Stimulated activated CD4-positive, alpha-beta T cell treated with anti-CD3 and anti-CD28 coated beads, TNF-alpha, amount 100 ng/mL, for 24 hours (primary cell): ENCODE measurements around the gene PHACTR1.

Source experiments
- DNase-seq, 3 experiments: peaks; one replicate each; pipeline ENCODE4 v3.0.0-alpha.2; 2020; ENCODE audit warnings: low read depth in 3 of 3

PHACTR1 gene

GRCh38 chr6:13189710-13190109, 473.1 kb downstream of the PHACTR1 start:
- DNase-seq = no peak

- no peak for DNase-seq
Measured at GRCh38 chr6:13190376-13190775, 473.8 kb downstream of the PHACTR1 start.

GRCh38 chr6:13191461-13191860, 474.9 kb downstream of the PHACTR1 start:
- no peak for DNase-seq

GRCh38 chr6:13194852-13195251, 478.3 kb downstream of the PHACTR1 start:
- DNase-seq = no peak

- no peak for DNase-seq
Measured at GRCh38 chr6:13195803-13196202, 479.2 kb downstream of the PHACTR1 start.

GRCh38 chr6:13198168-13198567, 481.6 kb downstream of the PHACTR1 start:
- no peak for DNase-seq

- no peak for DNase-seq
Measured at GRCh38 chr6:13201336-13201735, 484.8 kb downstream of the PHACTR1 start.

GRCh38 chr6:13203145-13203544, 486.6 kb downstream of the PHACTR1 start:
- DNase-seq = no peak

GRCh38 chr6:13205106-13205505, 488.5 kb downstream of the PHACTR1 start:
- DNase-seq = no peak

- no peak for DNase-seq
Measured at GRCh38 chr6:13212096-13212495, 495.5 kb downstream of the PHACTR1 start.

GRCh38 chr6:13212538-13212937, 496.0 kb downstream of the PHACTR1 start:
- no peak for DNase-seq

- no peak for DNase-seq
Measured at GRCh38 chr6:13215390-13215789, 498.8 kb downstream of the PHACTR1 start.

GRCh38 chr6:13216236-13217014, 499.9 kb downstream of the PHACTR1 start:
- DNase-seq = no peak

- no peak for DNase-seq
Measured at GRCh38 chr6:13217206-13217905, 500.8 kb downstream of the PHACTR1 start.

- DNase-seq = no peak
Measured at GRCh38 chr6:13220266-13220665, 503.7 kb downstream of the PHACTR1 start.

- DNase-seq = no peak
Measured at GRCh38 chr6:13222048-13222447, 505.5 kb downstream of the PHACTR1 start.

- DNase-seq = no peak
Measured at GRCh38 chr6:13226071-13226470, 509.5 kb downstream of the PHACTR1 start.

GRCh38 chr6:13228264-13229204, 512.0 kb downstream of the PHACTR1 start:
- DNase-seq = no peak

GRCh38 chr6:13229205-13230085, 512.9 kb downstream of the PHACTR1 start:
- no peak for DNase-seq

GRCh38 chr6:13233106-13233505, 516.5 kb downstream of the PHACTR1 start:
- no peak for DNase-seq

- DNase-seq = no peak
Measured at GRCh38 chr6:13234130-13234529, 517.6 kb downstream of the PHACTR1 start.
